PC-3 (cell line): Measurements from ENCODE around the gene WDFY1. TPM values are rescaled to one million over a fixed set of nuclear protein-coding genes. Genes with fewer than 3 reads are reported as not detected.
A peak's percentile ranks its signal among the peaks of the same experiment; 100 is the strongest.

Experiments
- ATAC-seq: fragments of 200-7000 bp; cut with Tn5 transposase; 2 replicates; pipeline ENCODE4 v1.9.1; 2020; ENCODE audit warnings: mild to moderate bottlenecking, moderate library complexity
- BruUV-seq: library from RNA; stranded (reverse); fragments of 400-500 nt; replicated peaks from 2 replicates; lab custom pipeline; 2021; lab: Mats Ljungman, UMichigan
- CTCF ChIA-PET: fragments of 300-600 bp; sonication (Branson Sonifier 250); formaldehyde crosslinking; loops from one replicate; lab custom pipeline; 2022; ENCODE audit warnings: antibody characterized with exemption; lab: Charles Lee
- POLR2A ChIA-PET: fragments of 300-600 bp; sonication (Branson Sonifier 250); formaldehyde crosslinking; loops from one replicate; lab custom pipeline; 2022; ENCODE audit warnings: antibody characterized with exemption; ENCODE audit not compliant: unreplicated experiment; lab: Charles Lee
- DNase-seq: peaks from one replicate; pipeline ENCODE4 v3.0.0-alpha.2; 2015
- H2AFZ ChIP-seq: fragments of 300-600 bp; sonication (generic); 2 replicates; pipeline ENCODE4 v1.6.0; 2016; ENCODE audit warnings: antibody characterized with exemption, low read length
- H3F3A ChIP-seq: fragments of 300-600 bp; sonication (generic); one replicate; pipeline ENCODE4 v1.6.0; 2017; ENCODE audit warnings: antibody characterized with exemption, low read length, control low read depth, mild to moderate bottlenecking; ENCODE audit not compliant: unreplicated experiment
- H3K27ac ChIP-seq: fragments of 300-600 bp; sonication (generic); 2 replicates; pipeline ENCODE4 v1.5.1; 2016; ENCODE audit warnings: mild to moderate bottlenecking, low read length
- H3K27me3 ChIP-seq: fragments of 300-600 bp; sonication (generic); 2 replicates; pipeline ENCODE4 v1.6.1; 2016; ENCODE audit warnings: low read length, mixed read lengths
- H3K36me3 ChIP-seq: fragments of 300-600 bp; sonication (generic); 2 replicates; pipeline ENCODE4 v1.6.1; 2016; ENCODE audit warnings: low read depth, mixed run types, low read length, mixed read lengths
- H3K4me1 ChIP-seq: fragments of 300-600 bp; sonication (generic); 2 replicates; pipeline ENCODE4 v1.5.1; 2016; ENCODE audit warnings: low read length; ENCODE audit not compliant: insufficient read depth
- H3K4me2 ChIP-seq: fragments of 300-600 bp; sonication (generic); 2 replicates; pipeline ENCODE4 v1.6.0; 2016; ENCODE audit warnings: low read length
- H3K4me3 ChIP-seq: fragments of 300-600 bp; sonication (generic); 2 replicates; pipeline ENCODE4 v1.5.1; 2016; ENCODE audit warnings: mild to moderate bottlenecking, low read length, mixed read lengths
- H3K79me2 ChIP-seq: fragments of 300-600 bp; sonication (generic); 2 replicates; pipeline ENCODE4 v1.6.1; 2017; ENCODE audit warnings: low read length, mixed read lengths
- H3K9ac ChIP-seq: fragments of 300-600 bp; sonication (generic); 2 replicates; pipeline ENCODE4 v1.6.0; 2016; ENCODE audit warnings: mild to moderate bottlenecking, low read length
- H3K9me2 ChIP-seq: fragments of 300-600 bp; sonication (generic); replicated peaks from 2 replicates; pipeline ENCODE4 v1.6.1; 2016; ENCODE audit warnings: mixed run types, low read length, mixed read lengths
- H3K9me3 ChIP-seq: fragments of 300-600 bp; sonication (generic); 2 replicates; pipeline ENCODE4 v1.6.1; 2016; ENCODE audit warnings: low read length, mixed read lengths
- H4K20me1 ChIP-seq: fragments of 300-600 bp; sonication (generic); 2 replicates; pipeline ENCODE4 v1.6.1; 2016; ENCODE audit warnings: low read length, mixed read lengths
- EZH2 ChIP-seq: fragments of 300-600 bp; sonication (generic); IDR thresholded peaks from one replicate; pipeline ENCODE4 v1.6.1; 2017; ENCODE audit warnings: antibody characterized with exemption, mild to moderate bottlenecking, low read length; ENCODE audit not compliant: unreplicated experiment
- EZH2phosphoT487 ChIP-seq: fragments of 300-600 bp; sonication (generic); IDR thresholded peaks from 2 replicates; pipeline ENCODE4 v1.6.1; 2018; ENCODE audit warnings: mild to moderate bottlenecking, antibody characterized with exemption, low read length, borderline replicate concordance
- intact Hi-C: fragments of 100-400 bp; cut with micrococcal nuclease; formaldehyde crosslinking; loops from 2 replicates; pipeline ENCODE4 v1.9.0; 2023
- total RNA-seq: library from RNA; depleted of rRNA; stranded (reverse); fragments of >200 nt; gene quantifications from 2 replicates; pipeline ENCODE4 v1.2.3, GENCODE V29; 2014
- TF ChIP-seq, protein P1 (sequence below): fragments of 300-600 bp; sonication (generic); conservative IDR thresholded peaks from 2 replicates; pipeline ENCODE4 v1.5.1; 2017; ENCODE audit warnings: antibody characterized with exemption, low read depth, mild to moderate bottlenecking, low read length

WDFY1 gene
- total RNA-seq, 1 experiment from 2014 or later: 47.7 TPM

DNA sequence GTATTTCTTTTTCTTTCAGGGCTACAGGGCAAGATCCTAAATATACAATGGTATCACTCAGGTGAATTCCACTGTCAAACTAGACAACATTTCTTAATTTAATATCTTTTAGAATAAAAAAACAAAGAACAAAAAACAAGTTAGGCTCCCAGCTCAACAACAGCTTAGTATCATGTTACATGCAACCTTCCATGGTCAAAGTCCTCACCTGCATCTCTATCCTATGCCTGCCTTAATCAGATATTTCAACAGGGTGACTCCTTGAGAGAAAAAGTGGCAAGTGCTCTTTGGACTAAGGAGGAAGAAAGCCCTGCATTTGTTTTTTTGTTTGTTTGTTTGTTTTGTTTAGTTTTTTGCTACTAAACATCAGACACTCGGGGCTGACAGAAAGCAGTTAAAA, 50.2 kb downstream of the WDFY1 start:
- H3K27me3 ChIP-seq: no peaks in the 10 kb centered on the region
- H3K9me2 ChIP-seq: no peaks in the 10 kb centered on the region
- no peak for ATAC-seq
- intact Hi-C loops: loop anchor here (5.0 kb wide), 1 partner anchor 47 kb away; no protein-coding TSS in a partner anchor
- no peaks in the 10 kb centered on the region for H3F3A ChIP-seq
- H3K36me3 ChIP-seq: peaks cover 17% of the 10 kb centered on the region
- no peaks in the 10 kb centered on the region for H4K20me1 ChIP-seq
- H2AFZ ChIP-seq: no peak overlapping the region
- H3K4me1 ChIP-seq: peaks cover 5% of the 10 kb centered on the region
- no peaks in the 10 kb centered on the region for H3K79me2 ChIP-seq
- no peak for TF ChIP-seq EZH2phosphoT487
- no peak for TF ChIP-seq EZH2
- TF ChIP-seq, protein P1, sequence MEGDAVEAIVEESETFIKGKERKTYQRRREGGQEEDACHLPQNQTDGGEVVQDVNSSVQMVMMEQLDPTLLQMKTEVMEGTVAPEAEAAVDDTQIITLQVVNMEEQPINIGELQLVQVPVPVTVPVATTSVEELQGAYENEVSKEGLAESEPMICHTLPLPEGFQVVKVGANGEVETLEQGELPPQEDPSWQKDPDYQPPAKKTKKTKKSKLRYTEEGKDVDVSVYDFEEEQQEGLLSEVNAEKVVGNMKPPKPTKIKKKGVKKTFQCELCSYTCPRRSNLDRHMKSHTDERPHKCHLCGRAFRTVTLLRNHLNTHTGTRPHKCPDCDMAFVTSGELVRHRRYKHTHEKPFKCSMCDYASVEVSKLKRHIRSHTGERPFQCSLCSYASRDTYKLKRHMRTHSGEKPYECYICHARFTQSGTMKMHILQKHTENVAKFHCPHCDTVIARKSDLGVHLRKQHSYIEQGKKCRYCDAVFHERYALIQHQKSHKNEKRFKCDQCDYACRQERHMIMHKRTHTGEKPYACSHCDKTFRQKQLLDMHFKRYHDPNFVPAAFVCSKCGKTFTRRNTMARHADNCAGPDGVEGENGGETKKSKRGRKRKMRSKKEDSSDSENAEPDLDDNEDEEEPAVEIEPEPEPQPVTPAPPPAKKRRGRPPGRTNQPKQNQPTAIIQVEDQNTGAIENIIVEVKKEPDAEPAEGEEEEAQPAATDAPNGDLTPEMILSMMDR: no peak
- H3K4me2 ChIP-seq: no peak overlapping the region
- no TSS peak for BruUV-seq
- H3K9me3 ChIP-seq: no peaks in the 10 kb centered on the region
- peak overlapping the region; percentile 34 for H3K27ac ChIP-seq
- POLR2A ChIA-PET: interaction anchor here (0.5 kb wide), 1 partner anchor 23 kb away, joined by 5 read pairs; no protein-coding TSS in a partner anchor
- DNase-seq: no peak
- CTCF ChIA-PET: no interaction called here
- H3K9ac ChIP-seq: no peak overlapping the region
- no peak overlapping the region for H3K4me3 ChIP-seq

DNA sequence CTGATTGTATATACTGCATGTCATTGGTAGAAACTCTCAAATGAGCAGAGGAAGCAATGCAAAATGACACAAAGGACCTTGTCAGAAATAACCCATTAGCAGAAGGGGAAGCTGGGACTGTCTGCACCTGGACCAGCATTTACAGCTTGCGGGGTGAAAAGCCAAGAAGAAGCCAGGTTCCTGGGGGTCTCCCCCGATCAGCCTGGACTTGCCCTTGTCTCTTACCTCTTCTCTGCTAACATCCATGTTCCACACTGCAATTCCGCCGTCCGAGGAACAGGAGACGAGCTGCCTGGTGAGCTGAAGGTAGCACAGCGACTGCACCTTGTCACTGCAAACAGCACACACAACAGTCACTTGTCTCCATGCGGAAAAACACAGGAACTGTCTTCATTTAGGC, 51.1 kb downstream of the WDFY1 start:
- Histone ChIP-seq H3K79me2 (no peaks in the 10 kb centered on the region), H3K9me3 (no peaks in the 10 kb centered on the region), H3K9ac (no peak overlapping the region), H3K36me3 (peaks cover 27% of the 10 kb centered on the region), H3K27me3 (no peaks in the 10 kb centered on the region), H4K20me1 (no peaks in the 10 kb centered on the region), H3F3A (no peaks in the 10 kb centered on the region), H3K4me1 (peaks cover 5% of the 10 kb centered on the region), H3K4me2 (no peak overlapping the region), H3K9me2 (no peaks in the 10 kb centered on the region), H3K27ac (no peak overlapping the region), H3K4me3 (no peak overlapping the region), H2AFZ (no peak overlapping the region)
- TF ChIP-seq EZH2 (no peak), EZH2phosphoT487 (no peak)
- TF ChIP-seq, protein P1: no peak
- ChIA-PET POLR2A (no interaction called here), CTCF (no interaction called here)
- BruUV-seq: no TSS peak
- ATAC-seq: no peak
- intact Hi-C loops: no loop called here
- no peak for DNase-seq

DNA sequence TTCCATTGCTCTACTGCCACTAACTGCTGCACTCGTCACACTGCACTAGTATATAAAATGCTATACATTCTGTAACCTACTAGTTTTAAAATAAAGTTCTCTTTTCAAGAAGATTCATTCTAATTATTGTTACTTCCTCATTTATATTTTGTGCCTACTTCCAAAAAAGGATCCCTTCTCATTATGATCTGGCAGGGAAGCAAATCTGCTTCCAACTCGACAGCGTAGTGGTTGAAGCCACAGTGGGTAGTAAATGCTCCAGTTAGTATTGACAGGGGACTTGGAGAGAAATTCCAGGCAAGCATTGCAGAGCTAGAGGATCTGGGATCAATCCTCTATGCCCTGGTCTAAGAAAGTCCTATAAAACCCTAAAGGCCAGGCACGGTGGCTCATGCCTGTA, 54.4 kb downstream of the WDFY1 start:
- ATAC-seq (no peak), DNase-seq (no peak)
- ChIA-PET POLR2A (no interaction called here), CTCF (no interaction called here)
- intact Hi-C loops: no loop called here
- H3K4me2 ChIP-seq: no peak overlapping the region
- no peaks in the 10 kb centered on the region for H3K79me2 ChIP-seq
- no peak overlapping the region for H3K9ac ChIP-seq
- H2AFZ ChIP-seq: no peak overlapping the region
- no peaks in the 10 kb centered on the region for H3K9me3 ChIP-seq
- no peaks in the 10 kb centered on the region for H3K9me2 ChIP-seq
- no TSS peak for BruUV-seq
- H3K27ac ChIP-seq: no peak overlapping the region
- H3K4me3 ChIP-seq: no peak overlapping the region
- no peaks in the 10 kb centered on the region for H3K27me3 ChIP-seq
- H3K36me3 ChIP-seq: peaks cover 21% of the 10 kb centered on the region
- TF ChIP-seq, protein P1: no peak
- TF ChIP-seq EZH2phosphoT487 (no peak), EZH2 (no peak)
- H4K20me1 ChIP-seq: no peaks in the 10 kb centered on the region
- H3K4me1 ChIP-seq: peaks cover 5% of the 10 kb centered on the region
- no peaks in the 10 kb centered on the region for H3F3A ChIP-seq
